HCT116 (cell line): Measurements from ENCODE around the gene KRTAP12-3. TPM values are rescaled to one million over a fixed set of nuclear protein-coding genes. Genes with fewer than 3 reads are reported as not detected.

Source experiments
- ATAC-seq: fragments of 200-7000 bp; cut with Tn5 transposase; 2 replicates; pipeline ENCODE4 v1.9.1; 2020; ENCODE audit warnings: mild to moderate bottlenecking, moderate library complexity
- BruUV-seq: library from RNA; stranded (reverse); fragments of 400-500 nt; replicated peaks from 2 replicates; lab custom pipeline; 2021; lab: Mats Ljungman, UMichigan
- CTCF ChIA-PET: fragments of 300-600 bp; sonication (Branson Sonifier 250); formaldehyde crosslinking; loops from one replicate; lab custom pipeline; 2021; ENCODE audit warnings: antibody characterized with exemption; lab: Charles Lee
- POLR2A ChIA-PET: fragments of 300-600, 350-600 bp; sonication (Branson Sonifier 250); formaldehyde crosslinking; loops from one replicate; lab custom pipeline; 2021; ENCODE audit warnings: antibody characterized with exemption; lab: Charles Lee
- RAD21 ChIA-PET, 2 experiments: fragments of 300-600 bp; sonication (Branson Sonifier 250); formaldehyde crosslinking; loops; one replicate each; lab custom pipeline; 2023; ENCODE audit warnings: low total read pairs in 2 of 2; ENCODE audit not compliant: uncharacterized antibody in 2 of 2, unreplicated experiment in 2 of 2, low non-redundant PET in 1 of 2; lab: Charles Lee
- DNase-seq: peaks from one replicate; pipeline ENCODE4 v3.0.0-alpha.2; 2010; ENCODE audit warnings: low read depth, low spot score
- H2AFZ ChIP-seq: fragments of 200-600 bp; shearing (Covaris generic), sonication (generic); 2 replicates; pipeline ENCODE4 v1.6.1; 2017; ENCODE audit warnings: low read depth, mixed run types, mixed read lengths, antibody characterized with exemption, low read length; ENCODE audit not compliant: poor library complexity, severe bottlenecking
- H3K27ac ChIP-seq: 2 replicates; pipeline ENCODE4 v1.5.1; 2012; ENCODE audit warnings: low read depth, low read length
- H3K27me3 ChIP-seq: fragments of 200-600 bp; sonication (generic); 2 replicates; pipeline ENCODE4 v1.6.1; 2016; ENCODE audit warnings: mixed run types, low read length, mixed read lengths; ENCODE audit not compliant: insufficient read depth
- H3K36me3 ChIP-seq, 2 experiments: fragments of 200-500 bp in 1 of 2; fragments of 200-600 bp in 1 of 2; sonication (Bioruptor generic) in 1 of 2; sonication (generic) in 1 of 2; 2 replicates each; pipeline versions ENCODE4 v1.5.1 to v1.6.1; 2014 to 2016; ENCODE audit warnings: low read length in 2 of 2, inconsistent platforms in 1 of 2, mixed read lengths in 1 of 2, mixed run types in 1 of 2; ENCODE audit not compliant: insufficient read depth in 2 of 2, control insufficient read depth in 1 of 2
- H3K4me1 ChIP-seq, 2 experiments: fragments of 200-600 bp in 1 of 2; sonication (generic) in 1 of 2; 2 replicates each; pipeline versions ENCODE4 v1.5.1 to v1.6.1; 2012 to 2017; ENCODE audit warnings: low read length in 2 of 2, inconsistent platforms in 1 of 2, mild to moderate bottlenecking in 1 of 2, mixed read lengths in 1 of 2, mixed run types in 1 of 2, moderate library complexity in 1 of 2; ENCODE audit not compliant: insufficient read depth in 2 of 2, control insufficient read depth in 1 of 2
- H3K4me2 ChIP-seq: fragments of 200-600 bp; sonication (generic); 2 replicates; pipeline ENCODE4 v1.6.1; 2017; ENCODE audit warnings: mixed run types, low read length, mixed read lengths
- H3K4me3 ChIP-seq, 2 experiments: fragments of 200-600 bp in 1 of 2; sonication (generic) in 1 of 2; replicated peaks in 1 of 2; 2 replicates each; pipeline ENCODE4 v1.5.1; 2011 to 2016; ENCODE audit warnings: low read length in 2 of 2, control low read depth in 1 of 2, low read depth in 1 of 2, mild to moderate bottlenecking in 1 of 2, mixed read lengths in 1 of 2, mixed run types in 1 of 2
- H3K79me2 ChIP-seq: fragments of 200-600 bp; sonication (generic); 2 replicates; pipeline ENCODE4 v1.6.1; 2017; ENCODE audit warnings: mild to moderate bottlenecking, mixed run types, low read length, moderate library complexity, mixed read lengths; ENCODE audit not compliant: insufficient read depth
- H3K9ac ChIP-seq: fragments of 200-600 bp; sonication (generic); 2 replicates; pipeline ENCODE4 v1.6.1; 2016; ENCODE audit warnings: low read length, mixed read lengths
- H3K9me2 ChIP-seq: fragments of 200-600 bp; sonication (generic), shearing (Covaris generic); 2 replicates; pipeline ENCODE4 v1.6.1; 2017; ENCODE audit warnings: mixed run types, mild to moderate bottlenecking, moderate library complexity; ENCODE audit not compliant: insufficient read depth
- H3K9me3 ChIP-seq, 2 experiments: fragments of 200-500 bp in 1 of 2; fragments of 200-600 bp in 1 of 2; sonication (Bioruptor generic) in 1 of 2; sonication (generic) in 1 of 2; 2 replicates each; pipeline ENCODE4 v1.6.1; 2014 to 2017; ENCODE audit warnings: low read length in 2 of 2, mixed read lengths in 2 of 2, inconsistent platforms in 1 of 2, low read depth in 1 of 2, mild to moderate bottlenecking in 1 of 2, mixed run types in 1 of 2, moderate library complexity in 1 of 2; ENCODE audit not compliant: control insufficient read depth in 1 of 2, insufficient read depth in 1 of 2
- H4K20me1 ChIP-seq: fragments of 200-600 bp; sonication (generic), shearing (Covaris generic); 2 replicates; pipeline ENCODE4 v1.6.1; 2017; ENCODE audit warnings: mixed run types, mild to moderate bottlenecking, moderate library complexity; ENCODE audit not compliant: insufficient read depth
- CEBPB ChIP-seq: IDR thresholded peaks from 2 replicates; pipeline ENCODE4 v1.6.1; 2012; ENCODE audit warnings: low read depth
- CTCF ChIP-seq, 3 experiments: fragments of 200-600 bp in 1 of 3; sonication (generic) in 1 of 3; IDR thresholded peaks in 2 of 3; conservative IDR thresholded peaks in 1 of 3; 2 replicates each; pipeline ENCODE4 v1.5.1; 2012 to 2017; ENCODE audit warnings: low read depth in 2 of 3, low read length in 2 of 3, antibody characterized with exemption in 1 of 3, borderline replicate concordance in 1 of 3, control low read depth in 1 of 3, mild to moderate bottlenecking in 1 of 3, mixed read lengths in 1 of 3, mixed run types in 1 of 3, moderate library complexity in 1 of 3; ENCODE audit not compliant: insufficient read depth in 1 of 3
- EGR1 ChIP-seq: IDR thresholded peaks from 2 replicates; pipeline ENCODE4 v1.6.1; 2012; ENCODE audit warnings: low read depth
- JUND ChIP-seq: IDR thresholded peaks from 2 replicates; pipeline ENCODE4 v1.6.1; 2012
- REST ChIP-seq: IDR thresholded peaks from 2 replicates; pipeline ENCODE4 v1.6.1; 2012; ENCODE audit warnings: low read depth
- SRF ChIP-seq: IDR thresholded peaks from 2 replicates; pipeline ENCODE4 v1.6.1; 2012; ENCODE audit warnings: low read depth
- TCF7L2 ChIP-seq: IDR thresholded peaks from 2 replicates; pipeline ENCODE4 v1.7.0; 2011; ENCODE audit warnings: borderline replicate concordance, inconsistent platforms; ENCODE audit not compliant: insufficient read depth, insufficient read length; ENCODE audit errors: extremely low read depth
- intact Hi-C: fragments of 100-400 bp; cut with micrococcal nuclease; formaldehyde crosslinking; loops from 2 replicates; pipeline ENCODE4 v1.10.0; 2022
- total RNA-seq: library from RNA; stranded (reverse); gene quantifications from one replicate; pipeline ENCODE4 v1.2.1, GENCODE V29; 2021; ENCODE audit not compliant: unreplicated experiment

The KRTAP12-3 gene
- total RNA-seq, 1 experiment from 2014 or later, result not detected

- ATAC-seq, result no peak
- H2AFZ ChIP-seq, result no peak overlapping the region
- no peaks in the 10 kb centered on the region for H3K4me1 ChIP-seq
- no peak overlapping the region for H3K9ac ChIP-seq
- no peak overlapping the region for H3K4me3 ChIP-seq
- POLR2A ChIA-PET, result no interaction called here
- no peak overlapping the region for H3K27ac ChIP-seq
- no TSS peak for BruUV-seq
- no peaks in the 10 kb centered on the region for H4K20me1 ChIP-seq
- H3K36me3 ChIP-seq, result no peaks in the 10 kb centered on the region
- no peak overlapping the region for H3K4me2 ChIP-seq
- peaks cover 5 to 9% of the 10 kb centered on the region in 2 experiments for H3K9me3 ChIP-seq
- intact Hi-C loops, result no loop called here
- CTCF ChIA-PET, result no interaction called here
- RAD21 ChIA-PET, result no interaction called here
- TF ChIP-seq EGR1, result no peak
- TF ChIP-seq CTCF (IDR thresholded peaks at IDR 0.05 in 2 of 3, conservative IDR thresholded peaks at IDR 0.05 in 1 of 3; ENCODE audit: borderline replicate concordance in 1 of 3, insufficient read depth in 1 of 3, low read depth in 2 of 3, low read length in 2 of 3), result no peak
- no peak for TF ChIP-seq CEBPB
- no peak for TF ChIP-seq TCF7L2
- DNase-seq, result no peak
- no peaks in the 10 kb centered on the region for H3K9me2 ChIP-seq
- H3K79me2 ChIP-seq, result no peaks in the 10 kb centered on the region
- H3K27me3 ChIP-seq, result no peaks in the 10 kb centered on the region
Measured at GRCh38 chr21:44615911-44616590, 41.7 kb upstream of the KRTAP12-3 start.

GRCh38 chr21:44616591-44616926, 41.2 kb upstream of the KRTAP12-3 start:
- intact Hi-C loops, result no loop called here
- no peak for TF ChIP-seq EGR1
- no peak for TF ChIP-seq JUND
- no peak for TF ChIP-seq CEBPB
- no peak for TF ChIP-seq REST
- no peak for TF ChIP-seq TCF7L2
- TF ChIP-seq SRF, result no peak
- TF ChIP-seq CTCF (IDR thresholded peaks at IDR 0.05 in 2 of 3, conservative IDR thresholded peaks at IDR 0.05 in 1 of 3; ENCODE audit: borderline replicate concordance in 1 of 3, insufficient read depth in 1 of 3, low read depth in 2 of 3, low read length in 2 of 3), result no peak

More at GRCh38 chr21:44616591-44616926, 41.2 kb upstream of the KRTAP12-3 start:
- ChIA-PET RAD21 (no interaction called here), CTCF (no interaction called here), POLR2A (no interaction called here)
- Histone ChIP-seq H3K36me3 (no peaks in the 10 kb centered on the region), H3K9me3 (peaks cover 9 to 10% of the 10 kb centered on the region in 2 experiments), H3K27ac (no peak overlapping the region), H3K4me1 (no peaks in the 10 kb centered on the region), H4K20me1 (no peaks in the 10 kb centered on the region), H3K9me2 (no peaks in the 10 kb centered on the region), H3K79me2 (no peaks in the 10 kb centered on the region), H3K27me3 (no peaks in the 10 kb centered on the region), H3K4me2 (no peak overlapping the region), H2AFZ (no peak overlapping the region), H3K4me3 (no peak overlapping the region), H3K9ac (no peak overlapping the region)
- ATAC-seq (no peak), DNase-seq (no peak)
- no TSS peak for BruUV-seq
